ENCODE results near the gene CGNL1.

Gene CGNL1

GRCh38 chr15:57425842-57426241 is 49.5 kb downstream of the CGNL1 start:
- DNase-seq = no peak

GRCh38 chr15:57427367-57427821 is 51.1 kb downstream of the CGNL1 start:
- DNase-seq = no peak

GRCh38 chr15:57432141-57432741 is 55.9 kb downstream of the CGNL1 start:
- no peak for DNase-seq

- DNase-seq = no peak
Measured at GRCh38 chr15:57436166-57436565, 59.9 kb downstream of the CGNL1 start.

GRCh38 chr15:57436961-57437360 is 60.7 kb downstream of the CGNL1 start:
- no peak for DNase-seq

GRCh38 chr15:57437564-57437963 is 61.3 kb downstream of the CGNL1 start:
- no peak for DNase-seq

- no peak for DNase-seq
Measured at GRCh38 chr15:57438166-57438565, 61.9 kb downstream of the CGNL1 start.

GRCh38 chr15:57439128-57440027 is 63.1 kb downstream of the CGNL1 start:
- no peak for DNase-seq

GRCh38 chr15:57440167-57440566 is 63.9 kb downstream of the CGNL1 start:
- no peak for DNase-seq

- no peak for DNase-seq
Measured at GRCh38 chr15:57440799-57441198, 64.5 kb downstream of the CGNL1 start.

GRCh38 chr15:57442335-57442734 is 66.0 kb downstream of the CGNL1 start:
- no peak for DNase-seq

- no peak for DNase-seq
Measured at GRCh38 chr15:57443486-57443885, 67.2 kb downstream of the CGNL1 start.

GRCh38 chr15:57444877-57445513 is 68.7 kb downstream of the CGNL1 start:
- DNase-seq = no peak

- DNase-seq = no peak
Measured at GRCh38 chr15:57445872-57446271, 69.6 kb downstream of the CGNL1 start.

- no peak for DNase-seq
Measured at GRCh38 chr15:57446393-57446792, 70.1 kb downstream of the CGNL1 start.

GRCh38 chr15:57451555-57451954 is 75.2 kb downstream of the CGNL1 start:
- no peak for DNase-seq

- no peak for DNase-seq
Measured at GRCh38 chr15:57452090-57452754, 75.9 kb downstream of the CGNL1 start.

GRCh38 chr15:57455929-57456328 is 79.6 kb downstream of the CGNL1 start:
- DNase-seq = no peak

- DNase-seq = no peak
Measured at GRCh38 chr15:57456559-57456958, 80.3 kb downstream of the CGNL1 start.

- DNase-seq = no peak
Measured at GRCh38 chr15:57457726-57458125, 81.4 kb downstream of the CGNL1 start.

- no peak for DNase-seq
Measured at GRCh38 chr15:57458356-57458781, 82.1 kb downstream of the CGNL1 start.

- DNase-seq = no peak
Measured at GRCh38 chr15:57460208-57460816, 84.0 kb downstream of the CGNL1 start.

- no peak for DNase-seq
Measured at GRCh38 chr15:57461541-57461940, 85.2 kb downstream of the CGNL1 start.
